GM12865 (cell line): Measurements from ENCODE around the gene CAB39L.
A peak's percentile ranks its signal among the peaks of the same experiment; 100 is the strongest.

ENCODE experiments used
- DNase-seq: peaks from one replicate; pipeline ENCODE4 v3.0.0; 2010; ENCODE audit warnings: low read depth
- H3K4me3 ChIP-seq: 2 replicates; pipeline ENCODE4 v1.5.1; 2011; ENCODE audit warnings: mild to moderate bottlenecking, low read depth, low read length, control low read depth
- TF ChIP-seq, protein P1 (sequence below): IDR thresholded peaks from 2 replicates; pipeline ENCODE4 v1.5.1; 2011; ENCODE audit warnings: low read length, control low read depth, low read depth, inconsistent platforms; ENCODE audit not compliant: insufficient read depth; ENCODE audit errors: missing control alignments

CAB39L gene

DNA sequence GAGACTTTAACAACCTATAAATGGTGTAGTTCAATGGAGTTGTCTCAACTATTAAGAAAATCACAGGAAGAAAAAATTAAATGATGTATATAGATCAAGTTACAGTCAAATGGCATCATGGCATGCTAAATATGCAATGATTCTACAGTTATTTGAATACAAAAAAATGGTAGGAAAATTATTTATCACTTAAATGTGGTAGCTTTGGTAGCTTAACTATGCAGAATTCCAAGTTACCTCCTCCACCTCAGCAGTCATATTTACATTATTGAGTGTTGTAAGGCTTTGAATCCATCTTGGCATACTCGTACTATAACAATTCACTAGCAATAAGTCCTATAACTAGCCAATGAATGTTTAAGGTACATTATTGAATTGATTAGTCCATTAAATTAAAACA lies 36.8 kb downstream of the CAB39L start:
- DNase-seq = no peak
- TF ChIP-seq, protein P1, sequence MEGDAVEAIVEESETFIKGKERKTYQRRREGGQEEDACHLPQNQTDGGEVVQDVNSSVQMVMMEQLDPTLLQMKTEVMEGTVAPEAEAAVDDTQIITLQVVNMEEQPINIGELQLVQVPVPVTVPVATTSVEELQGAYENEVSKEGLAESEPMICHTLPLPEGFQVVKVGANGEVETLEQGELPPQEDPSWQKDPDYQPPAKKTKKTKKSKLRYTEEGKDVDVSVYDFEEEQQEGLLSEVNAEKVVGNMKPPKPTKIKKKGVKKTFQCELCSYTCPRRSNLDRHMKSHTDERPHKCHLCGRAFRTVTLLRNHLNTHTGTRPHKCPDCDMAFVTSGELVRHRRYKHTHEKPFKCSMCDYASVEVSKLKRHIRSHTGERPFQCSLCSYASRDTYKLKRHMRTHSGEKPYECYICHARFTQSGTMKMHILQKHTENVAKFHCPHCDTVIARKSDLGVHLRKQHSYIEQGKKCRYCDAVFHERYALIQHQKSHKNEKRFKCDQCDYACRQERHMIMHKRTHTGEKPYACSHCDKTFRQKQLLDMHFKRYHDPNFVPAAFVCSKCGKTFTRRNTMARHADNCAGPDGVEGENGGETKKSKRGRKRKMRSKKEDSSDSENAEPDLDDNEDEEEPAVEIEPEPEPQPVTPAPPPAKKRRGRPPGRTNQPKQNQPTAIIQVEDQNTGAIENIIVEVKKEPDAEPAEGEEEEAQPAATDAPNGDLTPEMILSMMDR = no peak
- H3K4me3 ChIP-seq = no peak overlapping the region

DNA sequence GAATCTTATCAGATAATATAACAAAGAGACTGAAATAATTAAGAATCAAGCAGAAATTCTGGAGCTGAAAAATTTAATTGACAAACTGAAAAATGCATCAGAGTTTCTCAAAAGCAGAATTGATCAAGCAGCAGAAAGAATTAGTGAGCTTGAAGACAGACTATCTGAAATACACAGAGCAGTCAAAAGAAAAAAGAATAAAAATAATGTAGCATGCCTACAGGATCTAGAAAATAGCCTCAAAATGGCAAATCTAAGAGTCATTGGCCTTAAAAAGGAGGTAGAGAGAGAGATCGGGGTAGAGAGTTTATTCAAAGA lies 39.2 kb downstream of the CAB39L start:
- DNase-seq = no peak
- no peak overlapping the region for H3K4me3 ChIP-seq
- TF ChIP-seq, protein P1 = no peak

DNA sequence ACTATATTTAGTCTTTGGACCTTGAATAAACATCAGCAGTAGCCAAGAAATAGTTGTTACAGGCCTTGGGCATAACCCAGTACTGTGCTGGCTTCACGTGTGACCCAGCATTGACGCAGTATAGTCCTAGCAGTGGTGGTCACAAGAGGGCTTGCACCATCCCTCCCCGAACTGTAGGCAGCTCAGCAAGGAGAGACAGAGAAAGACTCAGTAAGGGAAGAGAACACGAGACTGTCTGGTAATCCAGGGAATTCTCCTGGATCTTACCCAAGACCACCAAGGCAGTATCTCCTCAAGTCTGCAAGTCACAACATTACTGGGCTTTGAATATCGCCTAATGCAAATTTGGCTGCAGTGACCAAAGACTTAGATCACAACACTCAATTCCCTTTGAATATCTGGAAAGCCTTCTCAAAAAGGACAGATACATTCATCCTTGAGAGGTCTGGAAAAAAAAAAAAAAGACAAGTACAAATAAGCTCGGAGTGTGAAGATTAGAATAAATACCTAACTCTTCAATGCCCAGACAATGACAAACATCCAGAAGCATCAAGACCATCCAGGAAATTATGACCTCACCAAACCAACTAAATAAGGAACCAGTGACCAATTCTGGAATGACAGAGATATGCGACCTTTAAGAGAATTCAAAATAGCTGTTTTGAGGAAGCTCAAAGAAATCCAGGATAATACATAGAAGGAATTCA lies 39.7 kb downstream of the CAB39L start:
- H3K4me3 ChIP-seq = no peak overlapping the region
- DNase-seq = no peak
- TF ChIP-seq, protein P1 = no peak

DNA sequence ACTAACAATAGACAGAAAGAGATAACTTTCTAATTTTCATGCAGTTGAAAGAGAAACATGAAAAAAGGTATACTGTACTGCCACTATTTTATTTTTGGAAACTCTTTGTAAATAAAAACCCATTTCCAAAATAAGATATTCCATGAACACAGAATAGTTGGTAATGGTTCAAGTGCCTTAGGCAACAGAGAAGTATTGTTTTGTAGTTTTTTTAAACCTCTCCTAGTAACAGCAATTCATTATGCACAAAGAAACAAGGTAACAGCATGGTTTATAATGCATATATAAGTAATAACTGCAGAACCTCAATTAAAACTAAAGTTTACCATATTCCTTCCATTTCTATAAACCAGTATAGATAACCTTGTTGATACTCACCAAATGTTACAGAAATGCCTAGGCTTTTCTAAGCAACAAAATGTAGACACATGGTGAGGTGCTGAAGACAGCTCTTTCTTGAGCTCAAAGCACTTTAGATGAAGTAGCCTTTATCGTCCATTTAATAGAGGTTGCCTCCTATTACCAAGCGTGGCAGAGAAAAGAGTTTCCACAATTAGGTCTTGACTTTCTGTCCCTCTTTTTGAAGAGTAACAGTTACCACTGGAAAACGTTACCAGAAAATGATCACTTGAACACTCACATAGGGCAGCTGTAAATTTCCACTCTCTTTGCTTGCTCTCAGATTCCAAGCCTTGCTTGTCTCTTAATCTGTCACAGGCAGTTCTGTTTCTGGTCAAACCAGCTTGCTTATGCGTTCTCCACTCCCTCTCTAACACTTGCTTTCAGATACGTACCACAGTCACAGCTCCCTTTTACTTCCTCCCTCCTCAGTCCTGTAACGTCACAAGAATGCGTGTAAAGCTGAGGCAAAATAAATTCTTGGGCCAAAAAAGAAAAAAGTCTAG lies 42.9 kb downstream of the CAB39L start:
- peak; percentile 28 for DNase-seq
- TF ChIP-seq, protein P1 = no peak
- H3K4me3 ChIP-seq = no peak overlapping the region

DNA sequence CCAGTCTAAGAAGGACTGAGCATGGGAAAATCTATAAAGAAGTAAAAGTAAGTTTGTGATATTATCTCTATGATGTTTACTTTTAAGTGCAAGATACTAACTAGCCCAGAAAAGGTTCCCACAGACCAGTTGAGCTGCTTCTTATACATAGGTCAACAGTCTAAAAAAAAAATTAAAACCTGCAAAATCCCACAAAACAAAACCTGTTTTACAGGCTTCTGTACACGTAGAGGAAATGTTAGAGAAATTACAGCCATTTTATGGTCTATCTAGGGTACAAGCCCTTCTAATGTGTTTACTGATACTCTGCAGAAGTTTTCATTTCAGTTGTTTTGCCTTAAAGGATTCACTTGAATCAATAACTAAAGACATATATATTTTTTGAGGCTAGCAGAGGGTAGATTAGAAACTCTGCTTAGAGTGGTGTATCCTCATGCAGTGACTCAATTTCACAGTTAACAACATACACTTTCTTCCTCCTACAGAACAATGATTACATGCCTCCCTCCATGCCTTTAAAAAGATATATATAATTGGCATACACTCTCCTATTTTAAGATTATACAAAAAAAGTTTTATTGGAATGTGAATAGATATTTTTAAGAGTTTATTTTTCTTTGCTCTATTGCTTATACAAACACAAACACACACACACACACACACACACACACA lies 43.9 kb downstream of the CAB39L start:
- TF ChIP-seq, protein P1 = no peak
- no peak overlapping the region for H3K4me3 ChIP-seq
- DNase-seq = no peak

DNA sequence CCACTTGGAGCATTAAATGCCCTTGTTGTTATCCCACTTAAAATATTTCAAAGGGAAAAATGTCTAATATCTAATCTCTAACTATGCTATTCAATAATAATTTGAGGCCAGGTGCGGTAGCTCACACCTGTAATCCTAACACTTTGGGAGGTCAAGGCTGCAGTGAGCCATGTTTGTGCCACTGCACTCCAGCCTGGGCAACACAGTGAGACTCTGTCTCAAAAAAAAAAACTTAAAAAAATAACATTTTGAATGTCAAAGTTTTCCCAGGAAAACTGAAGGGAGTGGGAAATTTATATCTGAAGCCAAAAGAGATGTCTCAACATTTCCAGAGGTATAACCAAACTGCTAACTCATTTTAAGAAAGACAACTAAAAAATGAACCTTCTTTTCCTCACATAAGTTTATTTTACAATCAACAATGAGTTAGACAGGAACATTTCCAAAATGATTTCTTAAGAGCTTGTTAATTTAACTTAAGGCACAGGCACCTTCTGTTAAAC lies 47.9 kb downstream of the CAB39L start:
- TF ChIP-seq, protein P1 = no peak
- DNase-seq = no peak
- no peak overlapping the region for H3K4me3 ChIP-seq
